GM18519 (cell line): ENCODE results near the gene ZGRF1.
"Not testable (repeated sequence)": the region's sequence is repeated elsewhere in the genome, so short reads cannot be mapped to it uniquely, and the experiment has no call there.

Experiments used
- ATAC-seq: cut with Tn5 transposase; IDR thresholded peaks from one replicate; pipeline ENCODE4 v1.9.1; 2021; ENCODE audit warnings: mild to moderate bottlenecking, moderate library complexity; ENCODE audit not compliant: unreplicated experiment, low FRiP score

Gene ZGRF1, protein sequence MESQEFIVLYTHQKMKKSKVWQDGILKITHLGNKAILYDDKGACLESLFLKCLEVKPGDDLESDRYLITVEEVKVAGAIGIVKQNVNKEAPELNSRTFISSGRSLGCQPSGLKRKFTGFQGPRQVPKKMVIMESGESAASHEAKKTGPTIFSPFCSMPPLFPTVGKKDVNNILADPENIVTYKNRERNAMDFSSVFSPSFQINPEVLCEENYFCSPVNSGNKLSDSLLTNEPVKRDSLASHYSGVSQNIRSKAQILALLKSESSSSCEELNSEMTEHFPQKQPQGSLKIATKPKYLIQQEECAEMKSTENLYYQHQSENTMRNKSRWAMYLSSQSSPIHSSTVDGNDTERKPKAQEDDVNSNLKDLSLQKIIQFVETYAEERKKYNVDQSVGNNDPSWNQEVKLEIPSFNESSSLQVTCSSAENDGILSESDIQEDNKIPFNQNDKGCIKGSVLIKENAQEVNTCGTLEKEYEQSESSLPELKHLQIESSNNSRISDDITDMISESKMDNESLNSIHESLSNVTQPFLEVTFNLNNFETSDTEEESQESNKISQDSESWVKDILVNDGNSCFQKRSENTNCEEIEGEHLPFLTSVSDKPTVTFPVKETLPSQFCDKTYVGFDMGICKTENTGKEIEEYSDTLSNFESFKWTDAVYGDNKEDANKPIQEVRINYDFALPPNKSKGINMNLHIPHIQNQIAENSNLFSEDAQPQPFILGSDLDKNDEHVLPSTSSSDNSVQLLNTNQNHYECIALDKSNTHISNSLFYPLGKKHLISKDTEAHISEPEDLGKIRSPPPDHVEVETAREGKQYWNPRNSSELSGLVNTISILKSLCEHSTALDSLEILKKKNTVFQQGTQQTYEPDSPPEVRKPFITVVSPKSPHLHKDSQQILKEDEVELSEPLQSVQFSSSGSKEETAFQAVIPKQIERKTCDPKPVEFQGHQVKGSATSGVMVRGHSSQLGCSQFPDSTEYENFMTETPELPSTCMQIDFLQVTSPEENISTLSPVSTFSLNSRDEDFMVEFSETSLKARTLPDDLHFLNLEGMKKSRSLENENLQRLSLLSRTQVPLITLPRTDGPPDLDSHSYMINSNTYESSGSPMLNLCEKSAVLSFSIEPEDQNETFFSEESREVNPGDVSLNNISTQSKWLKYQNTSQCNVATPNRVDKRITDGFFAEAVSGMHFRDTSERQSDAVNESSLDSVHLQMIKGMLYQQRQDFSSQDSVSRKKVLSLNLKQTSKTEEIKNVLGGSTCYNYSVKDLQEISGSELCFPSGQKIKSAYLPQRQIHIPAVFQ (N-terminal part only)

DNA sequence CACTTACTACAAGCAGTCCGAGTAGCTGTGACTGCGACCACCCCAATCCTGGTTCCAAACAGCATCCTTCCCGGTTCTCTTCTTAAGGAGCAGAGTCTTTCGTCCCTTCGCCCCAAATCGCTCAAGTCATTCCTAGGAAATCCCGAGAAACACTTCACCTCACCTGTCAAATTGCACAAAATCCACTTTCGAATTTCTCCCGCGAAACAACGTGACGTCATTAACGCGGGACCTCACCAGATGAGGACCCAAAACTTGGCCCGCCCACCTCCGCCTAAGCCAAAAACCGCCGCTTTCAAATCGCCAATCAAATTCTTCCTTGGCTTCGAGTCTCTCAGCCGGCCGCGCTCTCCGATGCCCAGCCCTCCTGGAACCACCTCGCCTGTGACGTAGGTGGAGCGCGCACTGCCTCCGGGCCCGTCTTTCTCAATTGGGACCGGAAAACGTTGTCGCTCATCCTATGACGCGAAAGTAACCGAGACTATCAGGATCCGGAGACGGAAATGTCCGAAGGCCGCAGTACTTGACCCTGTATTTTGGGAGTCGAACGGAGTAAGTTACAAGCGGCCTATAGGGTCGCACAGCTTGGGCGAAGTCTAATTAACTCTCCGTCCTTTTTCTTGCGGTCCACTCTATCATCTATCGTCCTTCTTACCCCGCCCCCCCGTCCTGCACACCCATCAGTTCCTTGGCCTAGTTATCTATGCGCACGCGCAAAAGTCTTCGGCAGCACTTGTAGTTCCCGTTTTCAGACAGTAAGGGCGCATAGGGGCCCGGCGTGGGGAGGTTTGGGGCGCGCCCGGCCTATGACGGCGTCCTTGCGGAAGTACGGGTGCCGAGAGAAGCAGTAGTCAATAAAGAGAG, at the start of gene ZGRF1, which contains the start of gene LARP7:
Gene ZGRF1, minus strand, starts transcription at position 222 of the 864 bp plus-strand sequence. CDS start 3,733 bp downstream, outside the sequence.
Gene LARP7, plus strand, starts transcription at position 456 of the 864 bp plus-strand sequence. CDS start 7,527 bp downstream, outside the sequence.
- ATAC-seq: peak; percentile 70

DNA sequence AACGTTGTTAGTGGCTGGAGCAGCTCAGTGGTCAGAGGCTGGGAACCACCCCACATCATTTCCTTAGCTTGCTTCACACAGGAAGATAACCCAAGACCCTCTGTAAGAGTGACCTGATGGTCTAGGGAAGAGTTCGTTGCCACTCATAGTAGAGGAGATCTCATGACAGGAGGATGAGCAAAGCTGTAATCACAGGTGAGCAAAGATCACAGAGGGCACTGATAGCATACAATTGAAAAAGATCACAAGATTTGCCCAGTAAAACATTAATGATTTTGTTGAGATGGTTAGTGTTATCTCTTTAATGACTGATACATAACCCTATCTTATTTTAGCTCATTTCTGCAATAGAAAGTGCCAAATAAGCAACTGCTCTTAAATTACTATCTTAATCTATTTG, 44.3 kb upstream of the ZGRF1 start:
- no peak for ATAC-seq

DNA sequence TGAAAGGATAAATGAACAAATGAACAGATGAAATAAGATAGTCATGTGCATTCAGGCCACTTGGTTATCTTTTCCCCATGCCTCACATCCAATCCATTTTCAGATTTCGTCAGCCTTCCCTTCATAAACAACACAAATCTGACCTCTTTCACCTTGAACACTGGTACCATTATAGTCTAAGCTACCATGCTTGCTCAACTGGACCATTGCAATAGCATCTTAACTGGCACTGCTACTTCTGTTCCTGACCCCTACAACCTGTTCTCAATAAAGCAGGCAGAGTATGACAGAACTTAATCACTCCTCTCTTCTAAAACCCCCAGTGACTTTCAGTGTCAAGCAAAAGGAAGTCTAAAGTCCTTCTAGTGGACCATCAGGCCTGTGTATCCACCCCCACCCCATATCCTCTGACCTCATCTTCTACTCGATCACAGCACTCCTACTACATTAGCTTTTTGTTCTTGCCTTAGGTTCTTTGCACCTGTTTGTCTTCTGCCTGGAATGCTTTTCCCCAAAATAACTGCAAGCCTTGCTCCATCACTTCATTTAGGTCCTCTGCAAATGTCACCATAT, 40.9 kb upstream of the ZGRF1 start:
- no peak for ATAC-seq

DNA sequence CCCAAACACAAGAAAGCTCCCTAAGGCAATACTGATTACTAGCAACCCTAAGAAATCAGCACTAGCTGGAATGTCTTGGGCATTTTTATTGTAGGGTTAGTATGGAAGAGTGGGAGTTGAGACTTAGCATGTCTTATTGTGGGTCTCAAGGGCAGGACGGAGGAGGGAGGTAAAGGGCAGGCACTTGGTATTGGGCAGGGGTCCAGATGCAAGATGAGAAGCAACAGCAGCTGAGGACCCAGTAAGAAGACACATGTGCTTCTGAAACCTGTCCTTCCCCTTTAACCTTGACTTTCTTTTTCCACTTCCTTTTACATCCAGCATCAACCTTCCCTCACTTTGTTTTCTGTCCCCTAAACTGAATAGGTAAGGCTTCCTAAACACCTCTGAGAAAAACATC, 37.7 kb upstream of the ZGRF1 start:
- no peak for ATAC-seq

DNA sequence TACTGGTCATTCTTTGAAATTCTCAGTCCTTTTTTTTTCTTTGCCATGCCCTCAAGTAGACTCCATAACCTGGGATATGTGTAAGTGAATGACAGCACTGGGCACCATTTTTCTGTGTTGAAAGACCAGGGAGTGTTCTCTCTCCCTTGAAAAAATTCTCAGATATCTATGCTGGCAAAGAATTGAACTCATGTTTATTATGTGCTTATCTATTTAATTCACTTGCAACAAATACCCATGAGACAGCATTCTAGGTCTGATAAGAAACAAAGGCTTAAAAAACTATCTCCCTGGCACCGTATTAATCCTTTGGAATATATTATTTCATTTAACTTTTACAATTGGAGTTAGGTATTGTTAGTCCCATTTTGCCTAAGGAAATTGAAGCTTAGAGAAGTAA, 37.0 kb upstream of the ZGRF1 start:
- ATAC-seq: no peak

DNA sequence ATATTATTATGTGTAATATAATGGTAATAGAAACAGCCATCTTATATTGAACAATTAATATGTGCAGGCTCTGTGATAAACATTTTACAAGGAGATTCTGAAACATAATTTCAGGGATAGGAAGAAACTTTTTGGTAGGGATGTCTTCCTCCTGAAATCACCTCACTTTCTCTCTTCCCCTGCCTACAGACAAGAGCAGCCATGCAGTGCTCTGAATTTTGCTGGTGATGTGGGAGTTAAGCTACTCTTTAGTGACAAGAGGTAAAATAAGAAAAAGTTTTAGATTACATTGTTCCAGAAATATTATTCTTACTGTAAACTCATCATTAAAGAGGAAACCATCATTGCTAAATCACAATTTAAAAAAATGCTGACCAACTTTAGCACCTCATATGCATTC, 36.4 kb upstream of the ZGRF1 start:
- ATAC-seq: no peak

DNA sequence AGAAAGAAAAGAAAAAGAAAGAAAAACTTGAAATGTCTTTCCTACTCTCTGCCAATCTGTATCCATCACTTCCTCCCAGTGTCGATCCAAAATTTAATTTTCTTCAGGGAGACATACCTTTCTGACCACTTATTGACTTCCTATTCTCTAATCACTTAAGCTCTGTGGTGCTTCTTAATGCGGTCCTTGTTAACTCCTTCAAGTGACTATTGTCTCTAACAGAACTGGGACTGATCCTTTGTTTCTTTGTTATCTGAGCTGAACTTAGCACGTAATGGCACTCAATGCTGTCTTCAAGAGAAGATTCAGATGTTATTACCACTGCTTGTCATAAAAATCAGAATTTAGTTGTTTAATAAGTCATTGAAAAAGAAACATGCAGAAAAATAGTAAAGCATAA, 31.4 kb upstream of the ZGRF1 start:
- no peak for ATAC-seq

DNA sequence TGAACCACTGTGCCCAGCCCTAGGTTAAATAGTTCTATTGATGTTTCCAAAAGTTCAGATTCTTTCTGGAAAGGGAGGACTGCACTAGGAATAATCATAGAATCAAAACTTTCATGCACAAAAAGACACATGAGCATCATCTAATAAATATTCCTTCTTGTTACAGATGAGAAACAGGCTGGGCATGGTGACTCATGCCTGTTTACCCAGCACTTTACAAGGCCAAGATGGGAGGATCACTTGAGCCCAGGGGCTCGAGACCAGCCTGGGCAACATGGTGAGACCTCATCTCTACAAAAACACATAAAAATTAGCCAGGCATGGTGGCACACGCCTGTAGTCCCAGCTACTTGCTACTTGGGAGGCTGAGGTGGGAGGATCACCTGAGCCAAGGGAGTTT, 27.9 kb upstream of the ZGRF1 start:
- no peak for ATAC-seq

DNA sequence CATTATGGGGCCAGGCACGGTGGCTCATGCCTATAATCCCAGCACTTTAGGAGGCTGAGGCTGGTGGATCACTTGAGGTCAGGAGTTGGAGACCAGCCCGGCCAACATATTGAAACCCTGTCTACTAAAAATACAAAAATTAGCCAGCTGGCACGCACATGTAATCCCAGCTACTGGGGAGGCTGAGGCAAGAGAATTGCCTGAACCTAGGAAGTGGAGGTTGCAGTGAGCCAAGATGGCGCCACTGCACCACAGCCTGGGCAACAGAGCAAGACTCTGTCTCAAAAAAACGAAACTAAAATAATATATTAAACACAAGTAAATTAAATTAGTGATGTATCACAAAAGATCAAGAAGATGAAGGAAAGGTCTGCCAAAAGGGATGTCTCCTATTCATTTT, 19.4 kb upstream of the ZGRF1 start:
- ATAC-seq: not testable (repeated sequence)

DNA sequence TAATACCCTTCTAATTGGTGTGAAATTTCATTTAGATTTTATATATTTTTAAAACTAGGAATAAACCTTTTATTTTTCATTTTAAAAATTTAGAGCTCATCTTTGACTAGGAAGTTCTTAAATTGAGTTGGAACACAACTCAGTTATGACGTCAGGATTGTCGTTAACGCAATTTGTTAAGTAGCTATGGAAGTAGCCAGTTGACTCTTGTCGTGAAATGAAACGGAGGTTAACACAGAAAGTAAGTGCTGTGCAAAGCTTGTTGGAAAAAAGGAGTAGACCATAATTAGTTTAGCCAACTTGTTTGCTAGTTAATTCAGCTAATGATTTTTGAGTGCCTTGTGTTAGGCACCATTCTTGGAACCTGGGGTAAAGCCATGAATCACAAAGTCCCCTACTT, 18.6 kb upstream of the ZGRF1 start:
- ATAC-seq: no peak

DNA sequence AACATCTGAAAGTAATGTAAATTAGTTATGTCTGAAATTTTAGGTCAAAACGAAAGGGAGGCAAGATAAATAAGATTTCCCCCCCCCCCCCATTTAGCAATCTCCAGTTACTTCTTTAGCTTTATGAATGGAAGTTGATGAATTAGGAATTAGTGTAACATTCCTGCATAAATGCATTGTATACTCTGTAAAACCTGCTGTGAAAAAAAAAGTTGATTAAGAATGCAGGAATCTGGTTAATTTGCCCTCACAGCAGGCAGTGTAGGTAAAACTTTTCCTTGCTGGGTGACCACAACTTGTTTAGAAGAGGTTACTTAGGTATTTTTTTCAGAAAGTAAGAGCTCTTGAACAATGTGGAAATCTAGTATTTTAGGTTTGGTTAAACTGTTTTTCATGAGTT, 15.5 kb upstream of the ZGRF1 start:
- no peak for ATAC-seq

DNA sequence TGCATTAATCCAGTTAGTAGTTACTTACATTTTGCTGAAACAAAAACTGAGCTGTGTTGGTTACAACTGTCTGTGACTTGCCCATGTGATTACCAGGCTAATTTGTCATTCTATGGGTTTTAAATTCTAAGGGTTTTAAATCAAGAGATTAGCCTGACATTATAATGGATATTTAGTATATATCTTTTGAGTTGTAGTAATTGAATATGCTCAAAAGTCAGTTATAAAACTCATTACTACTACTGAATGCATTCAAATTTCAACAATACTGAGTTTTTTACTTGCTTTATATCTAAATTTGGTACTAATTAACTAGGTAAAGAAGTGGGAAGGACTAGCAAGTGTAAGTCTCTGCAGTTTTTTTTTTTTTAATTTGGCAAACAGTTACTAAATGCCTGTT, 14.9 kb upstream of the ZGRF1 start:
- ATAC-seq: no peak

DNA sequence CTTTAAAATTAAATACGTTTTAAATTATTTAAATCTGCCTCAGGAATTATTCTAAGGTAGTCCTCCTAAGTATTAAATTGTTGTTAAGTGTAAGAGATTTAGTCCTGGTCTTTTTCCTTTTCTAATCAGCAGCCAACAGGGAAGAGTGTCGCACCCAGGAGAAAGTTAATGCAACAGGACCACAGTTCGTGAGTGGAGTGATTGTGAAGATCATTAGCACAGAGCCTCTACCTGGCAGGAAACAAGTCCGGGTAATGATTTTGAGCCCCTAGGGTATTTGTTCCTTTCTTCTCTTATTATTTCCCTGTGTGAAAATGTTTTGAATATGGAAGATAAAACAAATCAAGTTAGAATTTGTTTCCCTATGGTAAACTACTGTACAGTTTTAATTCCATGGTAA, 13.6 kb upstream of the ZGRF1 start:
- no peak for ATAC-seq

DNA sequence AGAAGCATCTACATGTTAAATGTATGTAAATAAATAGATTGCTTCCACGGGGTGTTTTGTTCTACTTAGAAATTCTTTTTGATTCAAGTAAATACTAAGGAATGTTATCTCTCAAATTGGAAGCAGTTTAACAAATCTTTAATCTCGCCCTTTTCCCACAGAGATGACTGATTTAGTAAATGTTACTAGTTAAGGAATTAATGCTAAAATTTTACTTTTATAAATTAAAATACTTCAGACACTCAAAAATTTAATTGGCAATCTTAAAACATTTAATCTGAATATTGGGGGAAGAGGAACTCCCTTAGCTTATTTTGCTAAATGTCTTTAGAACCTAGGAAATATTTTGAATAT, 12.3 kb upstream of the ZGRF1 start:
- ATAC-seq: no peak

DNA sequence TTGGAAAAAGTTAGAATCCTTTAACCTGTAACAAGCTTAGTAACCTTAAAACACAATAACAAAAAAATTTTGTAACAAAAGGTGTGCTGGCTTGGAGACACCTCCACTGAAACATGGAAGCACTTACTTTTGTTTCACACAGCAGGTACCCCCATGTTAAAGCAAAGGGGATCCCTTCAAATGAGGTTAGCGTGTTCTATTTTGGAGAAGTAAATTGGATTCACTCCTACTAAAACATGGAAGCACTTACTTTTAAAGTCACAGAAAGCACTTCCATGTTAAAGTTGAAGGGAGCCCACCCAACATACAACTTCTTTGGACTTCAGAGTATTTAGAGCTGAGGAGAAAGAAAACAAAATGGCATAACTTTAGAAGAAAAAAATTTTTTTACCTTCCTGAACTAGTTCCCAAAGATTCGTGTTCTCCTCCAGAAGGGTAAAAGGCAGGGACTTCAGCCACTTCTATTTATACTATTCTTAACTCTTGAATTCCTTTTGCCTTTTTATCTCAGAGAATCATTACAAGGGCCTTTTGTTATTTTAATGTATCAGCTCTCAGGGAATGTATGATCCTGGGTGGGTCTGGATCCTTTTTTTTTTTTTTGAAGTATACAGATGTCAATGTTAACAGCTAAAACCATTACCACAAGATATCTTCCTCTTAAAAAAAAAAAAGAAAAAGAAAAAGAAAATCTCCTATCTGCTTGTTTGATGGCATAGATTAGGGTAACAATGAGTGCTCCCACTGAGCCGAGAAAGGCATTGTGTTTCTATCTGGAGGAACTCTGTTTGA, 11.8 kb upstream of the ZGRF1 start:
- no peak for ATAC-seq

DNA sequence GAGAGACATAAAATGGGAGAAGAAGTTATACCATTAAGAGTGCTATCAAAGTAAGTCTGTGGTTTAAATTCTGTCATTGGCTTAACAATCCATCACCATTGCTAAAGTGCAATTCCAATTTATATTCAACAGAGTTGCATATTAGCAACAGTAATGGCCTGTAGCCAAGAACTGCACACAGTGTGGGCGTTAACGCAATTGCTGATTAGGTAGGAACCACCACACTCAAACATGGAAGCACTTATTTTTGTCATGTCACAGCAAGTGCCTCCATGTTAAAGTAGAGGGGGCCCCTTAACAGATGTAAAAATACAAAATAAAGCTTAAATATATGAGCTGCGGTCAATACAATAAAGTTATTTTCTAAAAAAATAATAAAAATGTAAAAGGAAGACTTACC, 11.1 kb upstream of the ZGRF1 start:
- no peak for ATAC-seq

DNA sequence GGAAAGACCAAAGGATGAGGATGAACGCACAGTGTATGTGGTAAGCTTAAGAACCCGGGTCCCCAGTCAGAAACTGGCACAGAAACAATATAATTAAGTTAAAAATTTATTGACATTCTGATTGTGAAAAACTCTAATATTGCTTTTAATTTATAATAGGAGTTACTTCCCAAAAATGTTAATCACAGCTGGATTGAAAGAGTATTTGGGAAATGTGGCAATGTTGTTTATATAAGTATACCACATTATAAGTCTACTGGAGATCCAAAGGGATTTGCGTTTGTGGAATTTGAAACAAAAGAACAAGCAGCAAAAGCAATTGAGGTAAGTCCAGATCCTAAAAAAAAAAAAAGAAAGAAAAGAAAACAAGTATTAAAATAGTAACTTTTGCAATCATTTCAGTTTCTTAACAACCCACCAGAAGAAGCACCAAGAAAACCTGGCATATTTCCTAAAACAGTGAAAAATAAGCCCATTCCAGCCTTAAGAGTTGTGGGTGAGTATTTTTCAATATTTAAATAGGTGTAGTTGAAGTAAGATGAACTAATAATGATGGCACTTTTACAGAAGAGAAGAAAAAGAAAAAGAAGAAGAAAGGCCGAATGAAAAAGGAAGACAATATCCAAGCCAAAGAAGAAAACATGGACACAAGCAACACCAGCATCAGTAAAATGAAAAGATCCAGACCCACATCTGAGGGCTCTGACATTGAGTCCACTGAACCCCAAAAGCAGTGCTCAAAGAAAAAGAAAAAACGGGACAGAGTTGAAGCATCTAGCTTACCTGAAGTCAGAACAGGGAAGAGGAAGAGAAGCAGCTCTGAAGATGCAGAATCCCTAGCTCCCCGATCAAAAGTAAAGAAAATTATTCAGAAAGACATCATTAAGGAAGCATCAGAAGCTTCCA, 10.2 kb upstream of the ZGRF1 start:
- ATAC-seq: no peak
